ENCODE measurements around the gene DROSHA. TPM values are rescaled to one million over a fixed set of nuclear protein-coding genes. Genes with fewer than 3 reads are reported as not detected.

Gene DROSHA
- total RNA-seq, 3 donors from 2014 or later: 31.5 to 52.5 (median 50.8) TPM

GRCh38 chr5:31481531-31482165, 50.2 kb downstream of the DROSHA start:
- no peaks in the 10 kb centered on the region for H3K4me1 ChIP-seq
- peaks cover 9% of the 10 kb centered on the region for H3K36me3 ChIP-seq
- intact Hi-C loops (cut with DNase I; ENCODE audit: low total_unique reads): no loop called here
- no peaks in the 10 kb centered on the region for H3K9me3 ChIP-seq
- TF ChIP-seq CTCF (IDR thresholded peaks at IDR 0.05) (no peak), POLR2A (IDR thresholded peaks at IDR 0.05) (no peak), POLR2AphosphoS5 (IDR thresholded peaks at IDR 0.05) (no peak)
- no peaks in the 10 kb centered on the region for H3K27me3 ChIP-seq
- H3K27ac ChIP-seq: no peak overlapping the region
- no peak overlapping the region for H3K4me3 ChIP-seq
- DNase-seq (ENCODE audit: low spot score in 2 of 2): no peak

- Histone ChIP-seq H3K9me3 (no peaks in the 10 kb centered on the region), H3K27ac (no peak overlapping the region), H3K27me3 (no peaks in the 10 kb centered on the region), H3K36me3 (peaks cover 12% of the 10 kb centered on the region), H3K4me3 (no peak overlapping the region), H3K4me1 (no peaks in the 10 kb centered on the region)
- DNase-seq (ENCODE audit: low spot score in 2 of 2): no peak
- intact Hi-C loops (cut with DNase I; ENCODE audit: low total_unique reads): no loop called here
- TF ChIP-seq POLR2A (IDR thresholded peaks at IDR 0.05) (no peak), CTCF (IDR thresholded peaks at IDR 0.05) (no peak), POLR2AphosphoS5 (IDR thresholded peaks at IDR 0.05) (no peak)
Measured at GRCh38 chr5:31479706-31480105, 52.2 kb downstream of the DROSHA start.

GRCh38 chr5:31478901-31479300, 53.0 kb downstream of the DROSHA start:
- H3K4me1 ChIP-seq: no peaks in the 10 kb centered on the region
- no peak for DNase-seq (ENCODE audit: low spot score in 2 of 2)
- no peaks in the 10 kb centered on the region for H3K9me3 ChIP-seq
- H3K27me3 ChIP-seq: no peaks in the 10 kb centered on the region
- intact Hi-C loops (cut with DNase I; ENCODE audit: low total_unique reads): no loop called here
- no peak overlapping the region for H3K4me3 ChIP-seq
- peaks cover 8% of the 10 kb centered on the region for H3K36me3 ChIP-seq
- no peak overlapping the region for H3K27ac ChIP-seq
- TF ChIP-seq POLR2A (IDR thresholded peaks at IDR 0.05) (no peak), CTCF (IDR thresholded peaks at IDR 0.05) (no peak), POLR2AphosphoS5 (IDR thresholded peaks at IDR 0.05) (no peak)

GRCh38 chr5:31477971-31478370, 53.9 kb downstream of the DROSHA start:
- no peak overlapping the region for H3K27ac ChIP-seq
- no peaks in the 10 kb centered on the region for H3K27me3 ChIP-seq
- no peak overlapping the region for H3K4me3 ChIP-seq
- TF ChIP-seq CTCF (IDR thresholded peaks at IDR 0.05) (no peak), POLR2A (IDR thresholded peaks at IDR 0.05) (no peak), POLR2AphosphoS5 (IDR thresholded peaks at IDR 0.05) (no peak)
- no peak for DNase-seq (ENCODE audit: low spot score in 2 of 2)
- H3K36me3 ChIP-seq: peaks cover 5% of the 10 kb centered on the region
- H3K4me1 ChIP-seq: no peaks in the 10 kb centered on the region
- H3K9me3 ChIP-seq: no peaks in the 10 kb centered on the region
- intact Hi-C loops (cut with DNase I; ENCODE audit: low total_unique reads): no loop called here

- peaks cover 5% of the 10 kb centered on the region for H3K36me3 ChIP-seq
- DNase-seq (ENCODE audit: low spot score in 2 of 2): no peak
- intact Hi-C loops (cut with DNase I; ENCODE audit: low total_unique reads): no loop called here
- no peak overlapping the region for H3K4me3 ChIP-seq
- H3K27ac ChIP-seq: no peak overlapping the region
- no peak for TF ChIP-seq POLR2AphosphoS5 (IDR thresholded peaks at IDR 0.05)
- no peak for TF ChIP-seq POLR2A (IDR thresholded peaks at IDR 0.05)
- TF ChIP-seq CTCF (IDR thresholded peaks at IDR 0.05): no peak
- H3K4me1 ChIP-seq: no peaks in the 10 kb centered on the region
- H3K9me3 ChIP-seq: no peaks in the 10 kb centered on the region
- H3K27me3 ChIP-seq: no peaks in the 10 kb centered on the region
Measured at GRCh38 chr5:31477516-31477915, 54.4 kb downstream of the DROSHA start.

Data from breast epithelium (tissue), 4 donors.